IMR-90 (cell line): ENCODE data around the gene OXSR1. TPM values are rescaled to one million over a fixed set of nuclear protein-coding genes. Genes with fewer than 3 reads are reported as not detected.

Experiments
- ATAC-seq: fragments of 200-7000 bp; cut with Tn5 transposase; 2 replicates; pipeline ENCODE4 v1.9.1; 2020; ENCODE audit warnings: low read depth, mild to moderate bottlenecking, moderate library complexity
- BruUV-seq: library from RNA; stranded (reverse); fragments of 400-500 nt; replicated peaks from 2 replicates; lab custom pipeline; 2021; lab: Mats Ljungman, UMichigan
- CTCF ChIA-PET: fragments of 300-600 bp; formaldehyde crosslinking; extraction: SDS; loops from one replicate; lab custom pipeline; 2021; ENCODE audit warnings: antibody characterized with exemption; lab: Yijun Ruan, JAX
- POLR2A ChIA-PET: fragments of 300-600 bp; sonication (Branson Sonifier 250); formaldehyde crosslinking; loops from one replicate; lab custom pipeline; 2022; ENCODE audit warnings: antibody characterized with exemption; ENCODE audit not compliant: unreplicated experiment; lab: Charles Lee
- DNase-seq: peaks from one replicate; pipeline ENCODE4 v3.0.0; 2013
- H2AFZ ChIP-seq: replicated peaks from 2 replicates; pipeline ENCODE3; 2013; ENCODE audit warnings: low read length, mild to moderate bottlenecking; ENCODE audit not compliant: poor library complexity
- H2AK5ac ChIP-seq: 2 replicates; pipeline ENCODE4 v1.6.1; 2013; ENCODE audit warnings: low read depth, low read length, inconsistent platforms
- H2AK9ac ChIP-seq: replicated peaks from 2 replicates; pipeline ENCODE3; 2013; ENCODE audit warnings: mild to moderate bottlenecking, low read depth, low read length, moderate library complexity; ENCODE audit not compliant: poor library complexity
- H2BK120ac ChIP-seq: 2 replicates; pipeline ENCODE4 v1.6.1; 2013; ENCODE audit warnings: low read depth, low read length, inconsistent platforms
- H2BK15ac ChIP-seq: 3 replicates; pipeline ENCODE4 v1.6.1; 2013; ENCODE audit warnings: low read depth, low read length, inconsistent platforms
- H2BK20ac ChIP-seq: 2 replicates; pipeline ENCODE4 v1.6.1; 2013; ENCODE audit warnings: low read depth, mild to moderate bottlenecking, inconsistent platforms, low read length, moderate library complexity
- H2BK5ac ChIP-seq: 2 replicates; pipeline ENCODE4 v1.6.1; 2013; ENCODE audit warnings: mild to moderate bottlenecking, low read depth, low read length, inconsistent platforms; ENCODE audit not compliant: poor library complexity, severe bottlenecking
- H3K14ac ChIP-seq: replicated peaks from 2 replicates; pipeline ENCODE4 v1.6.1; 2013; ENCODE audit warnings: low read depth, low read length, inconsistent platforms
- H3K18ac ChIP-seq: 2 replicates; pipeline ENCODE4 v1.6.1; 2013; ENCODE audit warnings: low read depth, low read length, control low read depth
- H3K23ac ChIP-seq: 2 replicates; pipeline ENCODE4 v1.6.1; 2013; ENCODE audit warnings: low read depth, low read length, inconsistent platforms
- H3K27ac ChIP-seq: 2 replicates; pipeline ENCODE4 v1.5.1; 2013; ENCODE audit warnings: mild to moderate bottlenecking, control low read depth, low read length; ENCODE audit not compliant: insufficient read depth
- H3K27me3 ChIP-seq: 2 replicates; pipeline ENCODE4 v1.6.1; 2013; ENCODE audit warnings: low read length; ENCODE audit not compliant: control insufficient read depth, insufficient read depth
- H3K36me3 ChIP-seq: 2 replicates; pipeline ENCODE4 v1.6.1; 2013; ENCODE audit warnings: low read length, mixed read lengths; ENCODE audit not compliant: control insufficient read depth, insufficient read depth
- H3K4ac ChIP-seq: 2 replicates; pipeline ENCODE4 v1.6.1; 2013; ENCODE audit warnings: low read depth, low read length, inconsistent platforms
- H3K4me1 ChIP-seq: 2 replicates; pipeline ENCODE4 v1.6.1; 2013; ENCODE audit warnings: low read length, mixed read lengths; ENCODE audit not compliant: control insufficient read depth, insufficient read depth
- H3K4me2 ChIP-seq: 2 replicates; pipeline ENCODE4 v1.6.1; 2013; ENCODE audit warnings: low read depth, mild to moderate bottlenecking, control low read depth, low read length, moderate library complexity
- H3K4me3 ChIP-seq: 2 replicates; pipeline ENCODE4 v1.5.1; 2013; ENCODE audit warnings: low read depth, mild to moderate bottlenecking, control low read depth, low read length, moderate library complexity; ENCODE audit not compliant: insufficient read depth
- H3K56ac ChIP-seq: 2 replicates; pipeline ENCODE4 v1.6.1; 2013; ENCODE audit warnings: low read length, inconsistent platforms; ENCODE audit not compliant: insufficient read depth; ENCODE audit errors: extremely low read depth
- H3K79me1 ChIP-seq, 2 experiments: 2 replicates each; pipeline ENCODE4 v1.6.1; 2013; ENCODE audit warnings: low read length in 2 of 2, inconsistent platforms in 1 of 2, low read depth in 1 of 2
- H3K9ac ChIP-seq: 2 replicates; pipeline ENCODE4 v1.6.1; 2013; ENCODE audit warnings: low read depth, low read length, control low read depth
- H3K9me1 ChIP-seq: 2 replicates; pipeline ENCODE4 v1.6.1; 2013; ENCODE audit warnings: low read length, inconsistent platforms; ENCODE audit not compliant: insufficient read depth
- H3K9me3 ChIP-seq: 2 replicates; pipeline ENCODE4 v1.6.1; 2013; ENCODE audit warnings: low read length; ENCODE audit not compliant: control insufficient read depth, insufficient read depth
- H4K20me1 ChIP-seq: 2 replicates; pipeline ENCODE4 v1.6.1; 2013; ENCODE audit warnings: low read length, inconsistent platforms; ENCODE audit not compliant: insufficient read depth
- H4K5ac ChIP-seq: 2 replicates; pipeline ENCODE4 v1.6.1; 2013; ENCODE audit warnings: mild to moderate bottlenecking, low read depth, low read length, control low read depth
- H4K8ac ChIP-seq, 2 experiments: 2 replicates each; pipeline ENCODE4 v1.6.1; 2013; ENCODE audit warnings: low read depth in 2 of 2, low read length in 2 of 2, control low read depth in 1 of 2, inconsistent platforms in 1 of 2
- H4K91ac ChIP-seq: 2 replicates; pipeline ENCODE4 v1.6.1; 2013; ENCODE audit warnings: low read depth, low read length, inconsistent platforms; ENCODE audit not compliant: insufficient read depth
- CEBPB ChIP-seq: IDR thresholded peaks from 2 replicates; pipeline ENCODE4 v1.6.1; 2012; ENCODE audit warnings: low read depth, low read length, improper control_type of control experiment
- CTCF ChIP-seq: conservative IDR thresholded peaks from 2 replicates; pipeline ENCODE4 v1.5.1; 2012; ENCODE audit warnings: mild to moderate bottlenecking, low read depth, low read length, improper control_type of control experiment
- RAD21 ChIP-seq: IDR thresholded peaks from 2 replicates; pipeline ENCODE4 v1.6.1; 2012; ENCODE audit warnings: low read length, improper control_type of control experiment
- RCOR1 ChIP-seq: IDR thresholded peaks from 2 replicates; pipeline ENCODE4 v1.6.1; 2012; ENCODE audit warnings: mild to moderate bottlenecking, low read length, improper control_type of control experiment; ENCODE audit not compliant: insufficient replicate concordance
- RFX5 ChIP-seq: IDR thresholded peaks from 2 replicates; pipeline ENCODE4 v1.8.0; 2012; ENCODE audit warnings: low read depth, mild to moderate bottlenecking, low read length, moderate library complexity
- USF2 ChIP-seq: fragments of 150-350 bp; IDR thresholded peaks from 2 replicates; pipeline ENCODE4 v1.6.1; 2017; ENCODE audit warnings: mild to moderate bottlenecking, antibody characterized with exemption, low read length, low read depth
- WGBS, 2 experiments: methylation state at CpG; one replicate each; pipeline versions ENCODE4 v1.1.5 to v1.1.7; 2013; ENCODE audit warnings: missing lambda C conversion rate in 2 of 2; ENCODE audit not compliant: insufficient read length in 1 of 2; ENCODE audit errors: extremely low coverage in 2 of 2; 5-methylcytosine and 5-hydroxymethylcytosine counted together
- dilution Hi-C: fragments of 300-500 bp; cut with HindIII; formaldehyde crosslinking; loops from one replicate; pipeline ENCODE4 v1.14.3; 2018; ENCODE audit warnings: low sequenced_read_pairs; ENCODE audit not compliant: unreplicated experiment
- in situ Hi-C: fragments of 300-500 bp; cut with MboI; formaldehyde crosslinking; loops from 3 replicates; pipeline ENCODE4 v1.14.3; 2019; ENCODE audit warnings: low sequenced_read_pairs, inconsistent platforms, mixed read lengths
- intact Hi-C: fragments of 100-400 bp; cut with micrococcal nuclease; formaldehyde crosslinking; loops from 2 replicates; pipeline ENCODE4 v1.10.0; 2022
- polyA plus RNA-seq, 3 experiments: library from polyadenylated mRNA; depleted of rRNA; stranded (reverse); fragments of >200 nt; gene quantifications; 2 replicates each; pipeline ENCODE4 v1.2.3, GENCODE V29; 2012; ENCODE audit warnings: low replicate concordance in 1 of 3
- total RNA-seq: library from RNA; depleted of rRNA; stranded (reverse); fragments of >200 nt; gene quantifications from 2 replicates; pipeline ENCODE4 v1.2.3, GENCODE V29; 2012

Gene OXSR1
- total and polyA plus RNA-seq, 2 of the 4 experiments (the other 2 are of a cell fraction): 32.9 to 37.6 TPM

GRCh38 chr3:38126121-38126892 is 39.0 kb upstream of the OXSR1 start:
- no peak overlapping the region for H3K4me3 ChIP-seq
- dilution Hi-C loops: no loop called here
- no peaks in the 10 kb centered on the region for H3K9me3 ChIP-seq
- in situ Hi-C loops: loop anchor here (10.0 kb wide), 1 partner anchor 218 kb away; the partner anchor contains the start of gene XYLB
- no peak overlapping the region for H3K14ac ChIP-seq
- no peak overlapping the region for H2BK15ac ChIP-seq
- H3K27me3 ChIP-seq: no peaks in the 10 kb centered on the region
- H3K9me1 ChIP-seq: 0 out of 2 replicates have a peak, but pooled peaks cover 4% of the 10 kb centered on the region
- ChIA-PET POLR2A (no interaction called here), CTCF (no interaction called here)
- H4K8ac ChIP-seq: no peak overlapping the region
- no peaks in the 10 kb centered on the region for H3K4me1 ChIP-seq
- DNase-seq (no peak), ATAC-seq (no peak)
- H2BK5ac ChIP-seq: no peak overlapping the region
- no peak overlapping the region for H3K4ac ChIP-seq
- no TSS peak for BruUV-seq
- no peak overlapping the region for H3K56ac ChIP-seq
- no peak overlapping the region for H2AFZ ChIP-seq
- no peak overlapping the region for H2AK5ac ChIP-seq
- WGBS, 2 experiments: 93% methylated on average over 3 of the region's 6 CpGs; no CpG with 5 or more reads in 1 of the 2 experiments
- TF ChIP-seq CEBPB (no peak), RAD21 (no peak), RFX5 (no peak), RCOR1 (no peak), CTCF (no peak), USF2 (no peak)
- no peak overlapping the region for H3K18ac ChIP-seq
- no peak overlapping the region for H3K4me2 ChIP-seq
- H3K23ac ChIP-seq: no peak overlapping the region
- no peak overlapping the region for H4K91ac ChIP-seq
- no peak overlapping the region for H2AK9ac ChIP-seq
- intact Hi-C loops: no loop called here
- H3K79me1 ChIP-seq: peaks cover 1 to 4% of the 10 kb centered on the region in 2 experiments; a peak in 1 of 4 replicates
- H3K27ac ChIP-seq: no peak overlapping the region
- no peaks in the 10 kb centered on the region for H4K20me1 ChIP-seq
- H2BK120ac ChIP-seq: no peak overlapping the region
- peaks cover 72% of the 10 kb centered on the region for H3K36me3 ChIP-seq
- H4K5ac ChIP-seq: no peak overlapping the region
- H2BK20ac ChIP-seq: no peak overlapping the region
- no peak overlapping the region for H3K9ac ChIP-seq
